ENCODE measurements around the gene MYF6.

DNA sequence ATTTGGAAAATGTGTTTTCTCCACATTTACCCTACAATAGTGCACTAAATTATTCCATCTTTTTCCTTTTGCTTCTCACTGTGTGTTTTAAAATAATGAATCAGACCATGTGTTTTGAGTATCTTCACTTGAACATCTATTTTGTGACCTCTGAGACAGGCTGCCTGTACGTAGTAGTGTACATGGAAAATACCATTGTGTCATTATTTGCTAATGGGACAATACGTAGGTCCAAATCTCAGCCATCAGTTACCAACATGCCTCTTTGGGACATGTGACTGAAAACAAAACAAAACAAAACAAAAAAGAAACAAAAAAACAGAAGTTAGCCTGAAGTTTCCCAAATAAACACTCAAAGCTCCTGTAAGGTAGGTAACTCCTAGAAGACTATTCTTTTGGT lies 7.1 kb upstream of the MYF6 start:
- TF ChIP-seq POLR2AphosphoS5 (IDR thresholded peaks at IDR 0.05): no peak
- no peak for TF ChIP-seq CTCF (IDR thresholded peaks at IDR 0.05)
- no peak for TF ChIP-seq EP300 (IDR thresholded peaks at IDR 0.05; ENCODE audit: low read depth)
- TF ChIP-seq POLR2A (IDR thresholded peaks at IDR 0.05): no peak

Measured in transverse colon (tissue), 4 donors.